ENCODE results near the gene NUP107. TPM values are rescaled to one million over a fixed set of nuclear protein-coding genes. Genes with fewer than 3 reads are reported as not detected.

The NUP107 gene
- total RNA-seq, 2 experiments from 2014 or later, result 37.2 to 38.7 TPM

- ATAC-seq (ENCODE audit: poor library complexity) (no peak), DNase-seq (no peak)
- Mint-ChIP-seq H3K4me1 (ENCODE audit: low read depth) (no peaks in the 10 kb centered on the region), H3K27me3 (no peaks in the 10 kb centered on the region), H3K36me3 (ENCODE audit: low read depth) (no peaks in the 10 kb centered on the region), H3K27ac (no peak overlapping the region), H3K9me3 (no peaks in the 10 kb centered on the region), H3K4me3 (no peak overlapping the region)
- TF ChIP-seq, protein P1, sequence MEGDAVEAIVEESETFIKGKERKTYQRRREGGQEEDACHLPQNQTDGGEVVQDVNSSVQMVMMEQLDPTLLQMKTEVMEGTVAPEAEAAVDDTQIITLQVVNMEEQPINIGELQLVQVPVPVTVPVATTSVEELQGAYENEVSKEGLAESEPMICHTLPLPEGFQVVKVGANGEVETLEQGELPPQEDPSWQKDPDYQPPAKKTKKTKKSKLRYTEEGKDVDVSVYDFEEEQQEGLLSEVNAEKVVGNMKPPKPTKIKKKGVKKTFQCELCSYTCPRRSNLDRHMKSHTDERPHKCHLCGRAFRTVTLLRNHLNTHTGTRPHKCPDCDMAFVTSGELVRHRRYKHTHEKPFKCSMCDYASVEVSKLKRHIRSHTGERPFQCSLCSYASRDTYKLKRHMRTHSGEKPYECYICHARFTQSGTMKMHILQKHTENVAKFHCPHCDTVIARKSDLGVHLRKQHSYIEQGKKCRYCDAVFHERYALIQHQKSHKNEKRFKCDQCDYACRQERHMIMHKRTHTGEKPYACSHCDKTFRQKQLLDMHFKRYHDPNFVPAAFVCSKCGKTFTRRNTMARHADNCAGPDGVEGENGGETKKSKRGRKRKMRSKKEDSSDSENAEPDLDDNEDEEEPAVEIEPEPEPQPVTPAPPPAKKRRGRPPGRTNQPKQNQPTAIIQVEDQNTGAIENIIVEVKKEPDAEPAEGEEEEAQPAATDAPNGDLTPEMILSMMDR (IDR thresholded peaks at IDR 0.05), result no peak
- Histone ChIP-seq H3K4me3 (ENCODE audit: low read length) (no peak overlapping the region), H3K4me1 (ENCODE audit: insufficient read depth, low read length) (no peaks in the 10 kb centered on the region), H3K9me3 (ENCODE audit: control insufficient read depth in 1 of 2, insufficient read depth in 1 of 2, low read length in 2 of 2) (no peaks in the 10 kb centered on the region), H3K27ac (ENCODE audit: low read depth in 1 of 2, low read length in 2 of 2) (no peak overlapping the region), H3K36me3 (ENCODE audit: insufficient read depth, low read length) (no peaks in the 10 kb centered on the region), H3K27me3 (ENCODE audit: control insufficient read depth in 1 of 2, insufficient read depth in 2 of 2, low read length in 2 of 2) (no peaks in the 10 kb centered on the region)
- POLR2A ChIA-PET, result no interaction called here
- intact Hi-C loops (cut with DNase I, micrococcal nuclease), result no loop called here
- CTCF ChIA-PET, result no interaction called here
Measured at GRCh38 chr12:68781728-68782127, 95.0 kb downstream of the NUP107 start.

DNA sequence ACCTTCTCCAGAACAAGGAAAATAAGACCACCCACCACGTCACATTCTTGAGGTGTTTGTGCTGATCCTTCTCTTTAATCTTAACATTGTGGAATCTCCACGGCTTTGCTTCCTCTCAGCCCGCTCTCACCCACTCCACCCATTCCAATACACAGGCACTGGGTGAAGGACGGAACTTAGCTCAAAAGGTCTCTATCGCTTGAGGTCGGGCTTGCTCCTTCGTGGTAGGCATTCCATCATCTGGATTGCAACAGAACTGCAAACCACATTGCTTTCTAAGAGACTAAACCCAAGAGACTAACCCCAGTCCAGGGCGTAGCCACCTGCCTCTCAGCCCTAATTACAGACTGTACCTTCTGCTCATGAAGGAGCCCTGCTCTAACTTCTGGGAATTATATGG, 97.2 kb downstream of the NUP107 start:
- Histone ChIP-seq H3K36me3 (ENCODE audit: insufficient read depth, low read length) (no peaks in the 10 kb centered on the region), H3K4me1 (ENCODE audit: insufficient read depth, low read length) (no peaks in the 10 kb centered on the region), H3K4me3 (ENCODE audit: low read length) (no peak overlapping the region), H3K27me3 (ENCODE audit: control insufficient read depth in 1 of 2, insufficient read depth in 2 of 2, low read length in 2 of 2) (no peaks in the 10 kb centered on the region), H3K27ac (ENCODE audit: low read depth in 1 of 2, low read length in 2 of 2) (no peak overlapping the region), H3K9me3 (ENCODE audit: control insufficient read depth in 1 of 2, insufficient read depth in 1 of 2, low read length in 2 of 2) (no peaks in the 10 kb centered on the region)
- TF ChIP-seq, protein P1 (IDR thresholded peaks at IDR 0.05), result no peak
- ATAC-seq (ENCODE audit: poor library complexity) (no peak), DNase-seq (peak in 2 of 14 experiments; percentile 34 to 42)
- H3K9me3 Mint-ChIP-seq, result no peaks in the 10 kb centered on the region
- intact Hi-C loops (cut with DNase I, micrococcal nuclease), result no loop called here
- H3K4me1 Mint-ChIP-seq (ENCODE audit: low read depth), result no peaks in the 10 kb centered on the region
- ChIA-PET CTCF (no interaction called here), POLR2A (interaction anchor here (1.3 kb wide), 1 partner anchor 23 kb away, joined by 4 read pairs; no protein-coding TSS in a partner anchor)
- H3K36me3 Mint-ChIP-seq (ENCODE audit: low read depth), result no peaks in the 10 kb centered on the region
- H3K27me3 Mint-ChIP-seq, result no peaks in the 10 kb centered on the region
- H3K4me3 Mint-ChIP-seq, result no peak overlapping the region
- H3K27ac Mint-ChIP-seq, result no peak overlapping the region

DNA sequence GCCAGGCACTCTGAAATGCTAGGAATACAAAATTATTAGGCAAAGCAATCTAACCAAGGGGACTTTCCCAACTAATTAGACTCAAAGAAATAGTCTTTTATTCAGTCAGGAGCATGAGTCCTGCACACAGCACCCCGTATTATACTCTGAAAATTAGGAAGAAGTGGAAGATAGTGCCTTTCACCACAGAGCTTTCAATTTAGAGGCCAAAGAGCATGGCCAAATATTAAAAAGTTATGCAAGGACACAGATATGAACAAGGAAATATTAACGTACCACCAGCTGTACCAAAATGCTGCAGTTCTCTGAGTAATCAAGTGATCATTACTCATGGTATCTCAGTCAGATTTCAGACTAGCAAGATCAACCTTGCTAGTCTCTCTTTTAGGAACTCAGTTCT, 98.6 kb downstream of the NUP107 start:
- TF ChIP-seq, protein P1 (IDR thresholded peaks at IDR 0.05), result no peak
- no peaks in the 10 kb centered on the region for H3K4me1 ChIP-seq (ENCODE audit: insufficient read depth, low read length)
- no peaks in the 10 kb centered on the region for H3K27me3 ChIP-seq (ENCODE audit: control insufficient read depth in 1 of 2, insufficient read depth in 2 of 2, low read length in 2 of 2)
- Mint-ChIP-seq H3K4me1 (ENCODE audit: low read depth) (no peaks in the 10 kb centered on the region), H3K27ac (no peak overlapping the region), H3K9me3 (no peaks in the 10 kb centered on the region), H3K4me3 (no peak overlapping the region), H3K36me3 (ENCODE audit: low read depth) (no peaks in the 10 kb centered on the region), H3K27me3 (no peaks in the 10 kb centered on the region)
- no peaks in the 10 kb centered on the region for H3K9me3 ChIP-seq (ENCODE audit: control insufficient read depth in 1 of 2, insufficient read depth in 1 of 2, low read length in 2 of 2)
- H3K4me3 ChIP-seq (ENCODE audit: low read length), result no peak overlapping the region
- no peaks in the 10 kb centered on the region for H3K36me3 ChIP-seq (ENCODE audit: insufficient read depth, low read length)
- ChIA-PET POLR2A (no interaction called here), CTCF (no interaction called here)
- intact Hi-C loops (cut with DNase I, micrococcal nuclease), result no loop called here
- peak in 2 of 14 experiments; percentile 25 to 47 for DNase-seq
- no peak for ATAC-seq (ENCODE audit: poor library complexity)
- no peak overlapping the region for H3K27ac ChIP-seq (ENCODE audit: low read depth in 1 of 2, low read length in 2 of 2)

Measured in CD4-positive, alpha-beta T cell (primary cell).